Parathyroid adenoma (tissue), 2 donors: Measurements from ENCODE around the gene ZNF189.

ENCODE experiments used
- H2AFZ ChIP-seq: fragments of 300-600 bp; sonication (generic); one replicate; pipeline ENCODE4 v1.7.0; 2017; ENCODE audit warnings: antibody characterized with exemption, mild to moderate bottlenecking
- H3K27ac ChIP-seq: fragments of 300-600 bp; sonication (generic); one replicate; pipeline ENCODE4 v1.7.0; 2017
- H3K27me3 ChIP-seq: fragments of 300-600 bp; sonication (generic); one replicate; pipeline ENCODE4 v1.7.0; 2017; ENCODE audit warnings: low read length; ENCODE audit not compliant: control insufficient read depth, insufficient read depth
- H3K36me3 ChIP-seq: fragments of 300-600 bp; sonication (generic); one replicate; pipeline ENCODE4 v1.7.0; 2017; ENCODE audit warnings: low read length; ENCODE audit not compliant: control insufficient read depth, insufficient read depth
- H3K4me1 ChIP-seq: fragments of 300-600 bp; sonication (generic); one replicate; pipeline ENCODE4 v1.7.0; 2017; ENCODE audit warnings: control low read depth
- H3K4me2 ChIP-seq: fragments of 300-600 bp; sonication (generic); one replicate; pipeline ENCODE4 v1.7.0; 2017; ENCODE audit warnings: low read length
- H3K4me3 ChIP-seq: fragments of 300-600 bp; sonication (generic); one replicate; pipeline ENCODE4 v1.7.0; 2017; ENCODE audit warnings: low read depth, low read length
- H3K79me2 ChIP-seq: fragments of 300-600 bp; sonication (generic); one replicate; pipeline ENCODE4 v1.7.0; 2017; ENCODE audit warnings: control low read depth
- H3K9ac ChIP-seq: fragments of 300-600 bp; sonication (generic); one replicate; pipeline ENCODE4 v1.7.0; 2017; ENCODE audit warnings: mild to moderate bottlenecking
- H3K9me3 ChIP-seq: fragments of 300-600 bp; sonication (generic); one replicate; pipeline ENCODE4 v1.7.0; 2017; ENCODE audit warnings: low read length; ENCODE audit not compliant: control insufficient read depth
- CTCF ChIP-seq: fragments of 300-600 bp; sonication (generic); IDR thresholded peaks from one replicate; pipeline ENCODE4 v1.7.0; 2017; ENCODE audit warnings: antibody characterized with exemption, mild to moderate bottlenecking
- donor health status: primary hyperparathyroidism.

ZNF189 gene

GRCh38 chr9:101458963-101459631 is 60.4 kb downstream of the ZNF189 start:
- Histone ChIP-seq H3K79me2 (no peaks in the 10 kb centered on the region), H2AFZ (no peak overlapping the region), H3K36me3 (no peaks in the 10 kb centered on the region), H3K4me3 (no peak overlapping the region), H3K4me1 (no peaks in the 10 kb centered on the region), H3K9ac (no peak overlapping the region), H3K27ac (no peak overlapping the region), H3K4me2 (no peak overlapping the region), H3K27me3 (no peaks in the 10 kb centered on the region), H3K9me3 (no peaks in the 10 kb centered on the region)
- TF ChIP-seq CTCF, result peak; percentile 68
